SK-N-SH (cell line): ENCODE results near the gene SPOCK1.

ENCODE experiments used
- EZH2phosphoT487 ChIP-seq: fragments of 200-600 bp; sonication (generic); IDR thresholded peaks from 2 replicates; pipeline ENCODE4 v1.6.1; 2017; ENCODE audit warnings: low read depth, mixed run types, mild to moderate bottlenecking, antibody characterized with exemption, moderate library complexity, borderline replicate concordance
- GABPA ChIP-seq: IDR thresholded peaks from 2 replicates; pipeline ENCODE4 v1.4.0; 2012; ENCODE audit warnings: low read depth, mild to moderate bottlenecking
- MXI1 ChIP-seq: IDR thresholded peaks from 2 replicates; pipeline ENCODE4 v1.6.1; 2012; ENCODE audit warnings: mild to moderate bottlenecking, low read depth, low read length, improper control_type of control experiment
- NFIC ChIP-seq: IDR thresholded peaks from 2 replicates; pipeline ENCODE4 v1.4.0; 2012; ENCODE audit warnings: borderline replicate concordance
- RAD21 ChIP-seq: IDR thresholded peaks from 2 replicates; pipeline ENCODE4 v1.6.1; 2012; ENCODE audit warnings: mild to moderate bottlenecking, low read length
- YY1 ChIP-seq: IDR thresholded peaks from 2 replicates; pipeline ENCODE4 v1.4.0; 2012; ENCODE audit warnings: low read depth, mild to moderate bottlenecking
- TF ChIP-seq, protein P1 (sequence below): IDR thresholded peaks from 2 replicates; pipeline ENCODE4 v1.6.1; 2012; ENCODE audit warnings: mild to moderate bottlenecking, low read depth, low read length, moderate library complexity
- TF ChIP-seq, protein P2 (sequence below): fragments of 200-600 bp; sonication (generic); IDR thresholded peaks from 2 replicates; pipeline ENCODE4 v1.6.1; 2017; ENCODE audit warnings: antibody characterized with exemption, mild to moderate bottlenecking, moderate library complexity
- TF ChIP-seq, protein P3 (sequence below): fragments of 150-350 bp; IDR thresholded peaks from 2 replicates; pipeline ENCODE4 v1.6.1; 2016; ENCODE audit warnings: mild to moderate bottlenecking, low read depth, low read length
- TF ChIP-seq, protein P4 (sequence below): IDR thresholded peaks from 2 replicates; pipeline ENCODE4 v1.4.0; 2012; ENCODE audit warnings: low read depth

DNA sequence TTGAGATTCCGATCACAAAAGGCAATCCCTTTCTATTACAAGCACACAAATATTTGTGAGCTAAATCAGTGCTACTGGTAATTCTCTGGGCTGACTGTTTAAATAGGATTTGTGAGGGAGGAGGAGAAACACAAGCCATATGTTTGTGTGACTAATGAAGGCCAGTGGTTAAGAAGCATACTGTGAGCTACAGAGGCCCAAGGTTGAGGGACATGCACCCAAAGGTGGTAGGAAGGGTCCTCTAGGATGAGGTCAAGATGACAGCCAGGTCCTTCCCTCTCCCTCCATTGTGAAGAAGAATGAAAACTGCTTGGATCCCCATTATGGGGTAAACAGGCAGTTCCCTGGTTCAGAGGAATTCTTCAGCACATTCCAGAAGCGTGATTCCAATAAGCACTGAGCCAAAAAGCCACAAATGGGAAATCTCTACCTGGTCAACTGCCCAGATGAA, 83.9 kb downstream of the SPOCK1 start:
- TF ChIP-seq YY1 (no peak), EZH2phosphoT487 (no peak), MXI1 (no peak), GABPA (no peak), RAD21 (no peak), NFIC (no peak)
- TF ChIP-seq, protein P1, sequence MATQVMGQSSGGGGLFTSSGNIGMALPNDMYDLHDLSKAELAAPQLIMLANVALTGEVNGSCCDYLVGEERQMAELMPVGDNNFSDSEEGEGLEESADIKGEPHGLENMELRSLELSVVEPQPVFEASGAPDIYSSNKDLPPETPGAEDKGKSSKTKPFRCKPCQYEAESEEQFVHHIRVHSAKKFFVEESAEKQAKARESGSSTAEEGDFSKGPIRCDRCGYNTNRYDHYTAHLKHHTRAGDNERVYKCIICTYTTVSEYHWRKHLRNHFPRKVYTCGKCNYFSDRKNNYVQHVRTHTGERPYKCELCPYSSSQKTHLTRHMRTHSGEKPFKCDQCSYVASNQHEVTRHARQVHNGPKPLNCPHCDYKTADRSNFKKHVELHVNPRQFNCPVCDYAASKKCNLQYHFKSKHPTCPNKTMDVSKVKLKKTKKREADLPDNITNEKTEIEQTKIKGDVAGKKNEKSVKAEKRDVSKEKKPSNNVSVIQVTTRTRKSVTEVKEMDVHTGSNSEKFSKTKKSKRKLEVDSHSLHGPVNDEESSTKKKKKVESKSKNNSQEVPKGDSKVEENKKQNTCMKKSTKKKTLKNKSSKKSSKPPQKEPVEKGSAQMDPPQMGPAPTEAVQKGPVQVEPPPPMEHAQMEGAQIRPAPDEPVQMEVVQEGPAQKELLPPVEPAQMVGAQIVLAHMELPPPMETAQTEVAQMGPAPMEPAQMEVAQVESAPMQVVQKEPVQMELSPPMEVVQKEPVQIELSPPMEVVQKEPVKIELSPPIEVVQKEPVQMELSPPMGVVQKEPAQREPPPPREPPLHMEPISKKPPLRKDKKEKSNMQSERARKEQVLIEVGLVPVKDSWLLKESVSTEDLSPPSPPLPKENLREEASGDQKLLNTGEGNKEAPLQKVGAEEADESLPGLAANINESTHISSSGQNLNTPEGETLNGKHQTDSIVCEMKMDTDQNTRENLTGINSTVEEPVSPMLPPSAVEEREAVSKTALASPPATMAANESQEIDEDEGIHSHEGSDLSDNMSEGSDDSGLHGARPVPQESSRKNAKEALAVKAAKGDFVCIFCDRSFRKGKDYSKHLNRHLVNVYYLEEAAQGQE = no peak
- TF ChIP-seq, protein P2, sequence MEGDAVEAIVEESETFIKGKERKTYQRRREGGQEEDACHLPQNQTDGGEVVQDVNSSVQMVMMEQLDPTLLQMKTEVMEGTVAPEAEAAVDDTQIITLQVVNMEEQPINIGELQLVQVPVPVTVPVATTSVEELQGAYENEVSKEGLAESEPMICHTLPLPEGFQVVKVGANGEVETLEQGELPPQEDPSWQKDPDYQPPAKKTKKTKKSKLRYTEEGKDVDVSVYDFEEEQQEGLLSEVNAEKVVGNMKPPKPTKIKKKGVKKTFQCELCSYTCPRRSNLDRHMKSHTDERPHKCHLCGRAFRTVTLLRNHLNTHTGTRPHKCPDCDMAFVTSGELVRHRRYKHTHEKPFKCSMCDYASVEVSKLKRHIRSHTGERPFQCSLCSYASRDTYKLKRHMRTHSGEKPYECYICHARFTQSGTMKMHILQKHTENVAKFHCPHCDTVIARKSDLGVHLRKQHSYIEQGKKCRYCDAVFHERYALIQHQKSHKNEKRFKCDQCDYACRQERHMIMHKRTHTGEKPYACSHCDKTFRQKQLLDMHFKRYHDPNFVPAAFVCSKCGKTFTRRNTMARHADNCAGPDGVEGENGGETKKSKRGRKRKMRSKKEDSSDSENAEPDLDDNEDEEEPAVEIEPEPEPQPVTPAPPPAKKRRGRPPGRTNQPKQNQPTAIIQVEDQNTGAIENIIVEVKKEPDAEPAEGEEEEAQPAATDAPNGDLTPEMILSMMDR = no peak
- TF ChIP-seq, protein P3, sequence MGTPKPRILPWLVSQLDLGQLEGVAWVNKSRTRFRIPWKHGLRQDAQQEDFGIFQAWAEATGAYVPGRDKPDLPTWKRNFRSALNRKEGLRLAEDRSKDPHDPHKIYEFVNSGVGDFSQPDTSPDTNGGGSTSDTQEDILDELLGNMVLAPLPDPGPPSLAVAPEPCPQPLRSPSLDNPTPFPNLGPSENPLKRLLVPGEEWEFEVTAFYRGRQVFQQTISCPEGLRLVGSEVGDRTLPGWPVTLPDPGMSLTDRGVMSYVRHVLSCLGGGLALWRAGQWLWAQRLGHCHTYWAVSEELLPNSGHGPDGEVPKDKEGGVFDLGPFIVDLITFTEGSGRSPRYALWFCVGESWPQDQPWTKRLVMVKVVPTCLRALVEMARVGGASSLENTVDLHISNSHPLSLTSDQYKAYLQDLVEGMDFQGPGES = no peak
- TF ChIP-seq, protein P4, sequence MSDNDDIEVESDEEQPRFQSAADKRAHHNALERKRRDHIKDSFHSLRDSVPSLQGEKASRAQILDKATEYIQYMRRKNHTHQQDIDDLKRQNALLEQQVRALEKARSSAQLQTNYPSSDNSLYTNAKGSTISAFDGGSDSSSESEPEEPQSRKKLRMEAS = no peak
